Brain microvascular endothelial cell (primary cell): ENCODE results near the gene ZNF804A.

Experiments used
- DNase-seq: peaks from one replicate; pipeline ENCODE4 v3.0.0-alpha.2; 2020
- H3K27ac ChIP-seq: fragments of 250-450 bp; sonication (Bioruptor Pico); 2 replicates; pipeline ENCODE4 v1.5.1; 2020; ENCODE audit warnings: mild to moderate bottlenecking, moderate library complexity
- H3K27me3 ChIP-seq: fragments of 250-450 bp; sonication (Bioruptor Pico); replicated peaks from 2 replicates; pipeline ENCODE4 v1.5.1; 2020; ENCODE audit warnings: mild to moderate bottlenecking
- H3K36me3 ChIP-seq: fragments of 250-450 bp; sonication (Bioruptor Pico); replicated peaks from 2 replicates; pipeline ENCODE4 v1.5.1; 2020; ENCODE audit warnings: mild to moderate bottlenecking
- H3K4me3 ChIP-seq: 2 replicates; pipeline ENCODE4 v1.5.1; 2011; ENCODE audit warnings: low read depth, mild to moderate bottlenecking, control low read depth, low read length, moderate library complexity
- CTCF ChIP-seq: IDR thresholded peaks from 2 replicates; pipeline ENCODE4 v1.5.1; 2011; ENCODE audit warnings: low read depth, mild to moderate bottlenecking, moderate library complexity, low read length, control low read depth, inconsistent platforms; ENCODE audit errors: missing control alignments
- in situ Hi-C: cut with HindIII; loops from 2 replicates; pipeline ENCODE4 v1.10.0; 2017; ENCODE audit warnings: low sequenced_read_pairs, low pct_ligation_motif_present

Gene ZNF804A

GRCh38 chr2:184834699-184835397 is 236.5 kb downstream of the ZNF804A start:
- no peak for TF ChIP-seq CTCF
- H3K36me3 ChIP-seq, result no peaks in the 10 kb centered on the region
- in situ Hi-C loops, result no loop called here
- H3K4me3 ChIP-seq, result no peak overlapping the region
- no peak overlapping the region for H3K27ac ChIP-seq
- DNase-seq, result peak; percentile 11
- no peaks in the 10 kb centered on the region for H3K27me3 ChIP-seq

GRCh38 chr2:184835398-184835715 is 237.0 kb downstream of the ZNF804A start:
- no peak for DNase-seq
- H3K4me3 ChIP-seq, result no peak overlapping the region
- in situ Hi-C loops, result no loop called here
- H3K36me3 ChIP-seq, result no peaks in the 10 kb centered on the region
- no peak overlapping the region for H3K27ac ChIP-seq
- no peaks in the 10 kb centered on the region for H3K27me3 ChIP-seq
- TF ChIP-seq CTCF, result no peak

- Histone ChIP-seq H3K27me3 (no peaks in the 10 kb centered on the region), H3K4me3 (no peak overlapping the region), H3K36me3 (no peaks in the 10 kb centered on the region), H3K27ac (no peak overlapping the region)
- DNase-seq, result no peak
- TF ChIP-seq CTCF, result no peak
- in situ Hi-C loops, result no loop called here
Observed at GRCh38 chr2:184847331-184847730, 249.0 kb downstream of the ZNF804A start.

- Histone ChIP-seq H3K4me3 (no peak overlapping the region), H3K27me3 (no peaks in the 10 kb centered on the region), H3K36me3 (no peaks in the 10 kb centered on the region), H3K27ac (no peak overlapping the region)
- no peak for TF ChIP-seq CTCF
- in situ Hi-C loops, result no loop called here
- no peak for DNase-seq
Observed at GRCh38 chr2:184849516-184849915, 251.2 kb downstream of the ZNF804A start.

- in situ Hi-C loops, result no loop called here
- Histone ChIP-seq H3K27ac (no peak overlapping the region), H3K27me3 (no peaks in the 10 kb centered on the region), H3K36me3 (no peaks in the 10 kb centered on the region), H3K4me3 (no peak overlapping the region)
- TF ChIP-seq CTCF, result no peak
- no peak for DNase-seq
Observed at GRCh38 chr2:184851576-184851975, 253.2 kb downstream of the ZNF804A start.

- in situ Hi-C loops, result no loop called here
- no peak for DNase-seq
Observed at GRCh38 chr2:184859187-184859586, 260.9 kb downstream of the ZNF804A start.

More at GRCh38 chr2:184859187-184859586, 260.9 kb downstream of the ZNF804A start:
- Histone ChIP-seq H3K27ac (no peak overlapping the region), H3K4me3 (no peak overlapping the region), H3K27me3 (no peaks in the 10 kb centered on the region), H3K36me3 (no peaks in the 10 kb centered on the region)
- no peak for TF ChIP-seq CTCF
